Cardiac fibroblast (primary cell): ENCODE results near the gene PARD3B.

Source experiments
- DNase-seq, 2 donors: peaks; one replicate each; pipeline versions ENCODE4 v3.0.0 to v3.0.0-alpha.2; 2010; ENCODE audit warnings: low read depth in 2 of 2
- H3K4me3 ChIP-seq, 2 donors: replicated peaks in 1 of 2; 1 replicate in 1 of 2; 2 replicates in 1 of 2; pipeline ENCODE4 v1.5.1; 2011; ENCODE audit warnings: low read depth in 2 of 2, low read length in 2 of 2, mild to moderate bottlenecking in 2 of 2, moderate library complexity in 1 of 2
- CTCF ChIP-seq: IDR thresholded peaks from one replicate; pipeline ENCODE4 v1.5.1; 2011; ENCODE audit warnings: low read depth, mild to moderate bottlenecking, low read length, inconsistent platforms

The PARD3B gene

DNA sequence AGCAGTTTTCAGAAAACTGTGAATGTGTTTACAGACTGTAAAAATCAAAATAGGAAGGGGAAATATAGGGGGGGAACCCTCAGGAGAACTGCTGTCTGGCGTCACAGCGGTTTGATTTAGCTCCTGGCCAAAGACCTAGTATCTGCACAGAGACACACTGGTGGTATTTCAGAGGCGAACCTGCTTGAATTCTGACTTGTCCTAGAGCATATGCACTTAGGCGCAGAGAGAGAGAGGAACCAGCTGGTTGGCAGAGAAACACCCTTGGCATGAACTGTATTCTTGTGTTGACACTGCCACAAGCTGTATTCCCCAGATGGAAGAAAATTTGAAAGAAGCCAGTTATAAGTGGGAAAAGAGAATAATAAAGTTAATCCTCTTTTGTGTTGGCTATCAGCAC, 630.6 kb downstream of the PARD3B start:
- TF ChIP-seq CTCF = no peak
- DNase-seq = no peak
- no peak overlapping the region for H3K4me3 ChIP-seq

- no peak for TF ChIP-seq CTCF
- DNase-seq = peak in 1 of 2 donors; percentile 15
- no peak overlapping the region for H3K4me3 ChIP-seq
Measured at GRCh38 chr2:205176546-205176945, 631.3 kb downstream of the PARD3B start.

DNA sequence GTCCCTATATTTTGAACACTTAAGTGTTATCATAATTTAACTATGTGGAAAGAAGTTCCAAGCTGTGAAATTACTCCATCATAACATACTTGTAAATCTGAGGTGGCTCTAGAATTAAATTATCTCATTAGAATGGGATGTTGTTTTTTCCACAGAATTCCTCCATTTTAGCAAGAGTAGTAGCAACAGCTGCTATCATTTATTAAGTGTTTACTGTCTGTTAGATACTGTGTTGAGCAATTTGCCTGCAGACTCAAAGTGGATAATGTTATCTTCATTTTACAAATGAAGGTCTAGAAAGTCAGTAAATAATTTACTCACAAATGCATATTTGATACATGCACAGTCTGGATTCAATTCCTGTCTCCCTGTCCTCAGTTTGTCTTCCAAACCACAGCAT, 632.3 kb downstream of the PARD3B start:
- TF ChIP-seq CTCF = no peak

DNA sequence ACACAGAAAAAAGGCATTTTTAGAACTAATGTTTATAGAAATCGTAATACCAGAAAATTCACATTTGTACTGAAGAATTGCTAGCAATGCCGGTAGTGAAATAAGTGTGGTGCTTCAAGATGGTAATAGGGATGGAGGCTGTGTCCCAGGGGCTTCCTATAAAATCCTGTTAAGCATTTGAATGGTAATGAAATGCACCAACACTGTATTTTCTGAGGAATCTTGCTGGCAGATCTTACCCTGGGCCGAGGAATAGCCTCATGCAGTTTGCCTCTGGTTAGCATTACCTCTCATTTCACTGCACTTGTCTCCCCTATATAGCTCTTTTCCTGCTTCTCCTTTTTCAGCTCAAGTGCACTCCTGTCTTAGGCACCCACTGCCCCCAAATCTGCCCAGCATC, 635.5 kb downstream of the PARD3B start:
- H3K4me3 ChIP-seq = no peak overlapping the region
- no peak for TF ChIP-seq CTCF
- no peak for DNase-seq

More for the DNA sequence above, 632.3 kb downstream of the PARD3B start:
- no peak overlapping the region for H3K4me3 ChIP-seq
- DNase-seq = no peak

DNA sequence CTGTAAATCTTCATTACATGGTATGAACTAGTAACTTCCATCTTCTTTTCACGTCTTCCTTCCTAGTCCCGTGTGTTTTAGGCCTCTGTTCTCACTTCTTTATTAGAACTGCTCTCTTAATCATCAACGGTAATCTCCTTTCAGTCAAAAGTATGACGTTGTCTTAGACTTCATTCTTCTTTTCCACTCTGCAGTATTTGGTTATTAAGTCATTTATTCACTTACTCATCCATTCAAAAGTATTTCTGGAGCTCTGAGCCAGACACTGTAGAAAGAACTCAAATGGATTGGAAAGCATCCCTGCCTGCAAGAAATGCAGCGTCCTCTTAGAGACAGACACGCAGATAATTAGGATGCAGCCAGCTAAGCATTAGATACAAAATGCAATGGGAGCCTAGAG, 642.5 kb downstream of the PARD3B start:
- H3K4me3 ChIP-seq = no peak overlapping the region
- no peak for TF ChIP-seq CTCF
- DNase-seq = peak; percentile 11 to 50

DNA sequence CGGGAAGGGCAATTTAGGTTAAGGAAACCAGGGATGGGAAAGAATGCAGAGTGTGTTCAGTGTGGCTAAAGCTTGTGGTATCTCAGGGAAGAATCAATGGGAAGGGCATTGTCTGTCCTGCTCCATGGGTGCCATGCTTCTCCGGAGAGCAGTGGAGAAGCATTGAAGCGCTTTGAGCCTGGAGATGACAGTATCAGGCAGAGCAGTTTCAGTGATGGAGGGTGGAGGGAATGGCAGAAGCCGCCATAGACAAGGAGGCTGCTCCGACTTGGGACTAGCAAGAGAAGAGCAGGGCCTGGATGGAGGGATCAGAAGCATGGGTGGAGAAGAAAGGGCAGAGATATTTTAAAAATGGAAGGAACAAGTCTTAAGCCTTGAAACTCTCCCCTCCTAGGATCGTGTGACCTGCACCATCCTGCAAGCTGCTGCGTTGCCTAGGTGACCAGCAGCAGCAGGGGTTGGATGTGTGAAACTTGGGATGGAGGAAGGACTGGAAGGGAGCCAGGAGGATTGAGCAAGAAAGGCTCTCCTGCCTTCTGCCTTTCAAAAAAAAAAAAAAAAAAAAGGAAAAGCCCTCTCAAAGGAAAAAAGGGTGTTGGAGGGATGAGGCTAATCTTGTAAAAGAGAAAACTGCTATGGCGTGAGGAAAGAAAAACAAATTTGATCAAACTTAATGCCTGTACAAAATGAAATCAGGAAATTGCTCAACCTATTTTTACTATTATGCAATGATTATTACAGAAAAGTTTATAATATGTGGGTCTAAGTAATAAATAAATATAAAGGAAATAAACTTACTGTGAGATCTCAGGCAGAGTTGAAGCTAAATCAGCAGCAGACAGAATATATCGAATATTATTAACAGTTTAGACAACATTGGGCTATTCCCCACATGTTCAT, 643.2 kb downstream of the PARD3B start:
- H3K4me3 ChIP-seq = no peak overlapping the region
- no peak for TF ChIP-seq CTCF
- DNase-seq = peak; percentile 84 to 98
